Measurements from ENCODE around the gene GHITM.
"Not testable (repeated sequence)": the region's sequence is repeated elsewhere in the genome, so short reads cannot be mapped to it uniquely, and the experiment has no call there.

GRCh38 chr10:84180386-84180785 is 41.1 kb downstream of the GHITM start:
- TF ChIP-seq POLR2A (IDR thresholded peaks at IDR 0.05; ENCODE audit: low read length); GATA1 (IDR thresholded peaks at IDR 0.05; ENCODE audit: low read depth, low read length): not testable (repeated sequence)

All from erythroblast (primary cell).